Measurements from ENCODE around the gene KANSL1L. TPM values are rescaled to one million over a fixed set of nuclear protein-coding genes. Genes with fewer than 3 reads are reported as not detected.

KANSL1L gene
- total RNA-seq, 5 donors from 2014 or later (not counting 1 experiment from before 2014, with no cell fraction given) = 5.1 to 16.0 (median 12.0) TPM

DNA sequence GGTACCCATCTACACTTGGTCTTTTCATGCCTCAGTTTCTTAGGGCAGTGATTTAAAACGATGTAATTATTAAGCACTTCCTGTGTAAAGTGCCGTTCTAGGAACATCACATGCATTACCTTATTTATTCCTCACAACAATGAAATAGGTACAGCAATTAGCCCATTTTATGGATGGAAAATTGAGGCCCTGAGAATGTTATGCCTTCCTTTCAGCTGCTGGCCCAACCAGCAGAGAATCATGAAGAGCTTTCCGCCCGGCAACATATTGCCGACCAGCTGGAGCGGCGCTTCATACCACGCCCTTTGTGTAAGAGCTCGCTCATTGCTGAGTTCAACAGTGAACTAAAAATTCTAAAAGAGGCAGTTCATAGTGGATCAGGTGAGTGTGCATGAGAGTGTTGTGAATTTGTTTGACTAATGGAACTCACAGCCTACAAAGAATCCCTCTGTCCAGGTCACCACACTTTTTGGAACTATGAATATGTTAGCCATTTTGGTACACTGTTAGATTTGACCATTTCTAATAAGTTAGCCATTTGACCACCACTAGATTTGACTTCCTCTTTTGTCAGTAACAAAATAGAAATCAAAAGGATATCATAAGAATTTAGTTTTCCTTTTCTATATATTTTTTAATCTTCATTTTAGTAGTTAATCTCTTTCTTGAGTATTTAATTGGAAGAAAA, 194.4 kb downstream of the KANSL1L start:
- H3K27me3 Mint-ChIP-seq = peaks cover 13 to 17% of the 10 kb centered on the region in 2 donors
- ATAC-seq (replicated peaks in 1 of 4) = no peak
- H3K36me3 ChIP-seq (ENCODE audit: control insufficient read depth in 2 of 2, extremely low read depth in 1 of 2, insufficient read depth in 1 of 2, low read length in 1 of 2) = no peaks in the 10 kb centered on the region
- ChIA-PET POLR2A (no interaction called here), CTCF (interaction anchor here (0.5 to 5.4 kb wide), 13 partner anchors 12 to 239 kb away, joined by 3 to 56 read pairs (median 5); no protein-coding TSS in a partner anchor)
- H3K4me3 Mint-ChIP-seq = no peak overlapping the region
- H3K36me3 Mint-ChIP-seq = no peaks in the 10 kb centered on the region
- no peaks in the 10 kb centered on the region for H3K9me3 ChIP-seq
- no peak overlapping the region for H3K27ac ChIP-seq (ENCODE audit: low read length)
- no peaks in the 10 kb centered on the region for H3K4me1 ChIP-seq (ENCODE audit: control insufficient read depth in 1 of 2, extremely low read depth in 1 of 2, insufficient read depth in 2 of 2, low read length in 2 of 2)
- H3K27ac Mint-ChIP-seq = no peak overlapping the region
- H3K27me3 ChIP-seq (replicated peaks in 1 of 2; ENCODE audit: control insufficient read depth in 2 of 2, extremely low read depth in 1 of 2, insufficient read depth in 2 of 2, low read length in 1 of 2) = peaks cover 0 to 4% of the 10 kb centered on the region in 2 experiments
- WGBS (ENCODE audit: insufficient coverage) = 100% methylated on average over 2 of the region's 9 CpGs
- no peaks in the 10 kb centered on the region for H3K4me1 Mint-ChIP-seq
- no peak for DNase-seq
- H3K9me3 Mint-ChIP-seq = no peaks in the 10 kb centered on the region
- H3K4me3 ChIP-seq (ENCODE audit: control insufficient read depth in 1 of 2, extremely low read depth in 1 of 2, low read length in 1 of 2) = no peak overlapping the region

DNA sequence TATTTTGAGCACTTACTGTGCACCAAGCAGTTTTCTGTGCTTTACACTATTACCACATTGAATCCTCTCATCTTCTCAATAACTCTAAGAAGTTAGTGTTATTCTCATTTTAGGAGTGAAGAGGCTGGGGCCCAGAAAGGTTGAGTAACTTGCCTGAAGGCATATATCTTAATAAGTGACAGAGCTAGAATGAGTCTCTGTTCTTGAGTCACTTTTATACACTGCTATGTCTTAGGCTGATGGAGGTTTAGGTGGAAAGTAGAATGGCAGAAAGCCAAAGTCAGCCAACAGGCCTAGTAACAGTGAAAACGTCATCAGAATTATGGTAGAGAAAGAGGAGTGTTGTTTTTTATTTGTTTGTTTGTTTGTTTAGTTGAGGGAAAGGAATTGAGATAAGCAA, 196.6 kb downstream of the KANSL1L start:
- ChIA-PET POLR2A (no interaction called here), CTCF (interaction anchor here (0.5 to 5.4 kb wide), 5 partner anchors 99 to 225 kb away, joined by 3 to 31 read pairs (median 10); no protein-coding TSS in a partner anchor)
- Histone ChIP-seq H3K4me3 (ENCODE audit: control insufficient read depth in 1 of 2, extremely low read depth in 1 of 2, low read length in 1 of 2) (no peak overlapping the region), H3K4me1 (ENCODE audit: control insufficient read depth in 1 of 2, extremely low read depth in 1 of 2, insufficient read depth in 2 of 2, low read length in 2 of 2) (no peaks in the 10 kb centered on the region), H3K27me3 (replicated peaks in 1 of 2; ENCODE audit: control insufficient read depth in 2 of 2, extremely low read depth in 1 of 2, insufficient read depth in 2 of 2, low read length in 1 of 2) (peaks cover 0 to 4% of the 10 kb centered on the region in 2 experiments), H3K36me3 (ENCODE audit: control insufficient read depth in 2 of 2, extremely low read depth in 1 of 2, insufficient read depth in 1 of 2, low read length in 1 of 2) (no peaks in the 10 kb centered on the region), H3K27ac (ENCODE audit: low read length) (no peak overlapping the region), H3K9me3 (no peaks in the 10 kb centered on the region)
- no peaks in the 10 kb centered on the region for H3K36me3 Mint-ChIP-seq
- no peak overlapping the region for H3K27ac Mint-ChIP-seq
- ATAC-seq (replicated peaks in 1 of 4) (no peak), DNase-seq (no peak)
- H3K4me1 Mint-ChIP-seq = no peaks in the 10 kb centered on the region
- 25% methylated on average over 1 of the region's 1 CpG for WGBS (ENCODE audit: insufficient coverage)
- no peaks in the 10 kb centered on the region for H3K9me3 Mint-ChIP-seq
- H3K27me3 Mint-ChIP-seq = peaks cover 16% of the 10 kb centered on the region in 2 donors
- H3K4me3 Mint-ChIP-seq = no peak overlapping the region

DNA sequence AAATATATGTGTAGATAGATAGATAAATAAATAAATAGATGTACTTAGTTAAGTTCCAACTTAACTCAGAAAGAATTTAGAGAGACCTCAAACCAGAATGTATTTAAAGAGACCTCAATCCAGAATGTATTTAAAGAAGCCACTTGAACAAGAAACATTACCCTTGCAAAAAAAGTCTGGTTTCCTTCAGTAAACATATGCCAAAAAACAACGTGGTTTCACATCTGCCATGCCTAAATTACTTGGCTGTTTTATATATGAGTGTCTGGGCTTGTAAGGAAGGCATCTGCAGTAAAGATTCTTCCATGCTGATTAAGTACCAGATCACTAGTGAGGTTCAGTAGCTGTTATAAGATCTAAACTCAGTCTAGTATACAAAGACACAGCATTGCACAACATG, 197.9 kb downstream of the KANSL1L start:
- WGBS (ENCODE audit: insufficient coverage) = no CpG with 5 or more reads among the region's 1 CpG
- ATAC-seq (replicated peaks in 1 of 4) (no peak), DNase-seq (no peak)
- Mint-ChIP-seq H3K9me3 (no peaks in the 10 kb centered on the region), H3K27ac (no peak overlapping the region), H3K4me3 (no peak overlapping the region), H3K4me1 (no peaks in the 10 kb centered on the region), H3K36me3 (no peaks in the 10 kb centered on the region), H3K27me3 (peaks cover 16 to 19% of the 10 kb centered on the region in 2 donors)
- H3K9me3 ChIP-seq = no peaks in the 10 kb centered on the region
- CTCF ChIA-PET = interaction anchor here (1.2 to 1.9 kb wide), 2 partner anchors 15 to 226 kb away, joined by 3 to 8 read pairs; no protein-coding TSS in a partner anchor
- no peak overlapping the region for H3K27ac ChIP-seq (ENCODE audit: low read length)
- peaks cover 0 to under 1% of the 10 kb centered on the region in 2 experiments for H3K27me3 ChIP-seq (replicated peaks in 1 of 2; ENCODE audit: control insufficient read depth in 2 of 2, extremely low read depth in 1 of 2, insufficient read depth in 2 of 2, low read length in 1 of 2)
- H3K4me3 ChIP-seq (ENCODE audit: control insufficient read depth in 1 of 2, extremely low read depth in 1 of 2, low read length in 1 of 2) = no peak overlapping the region
- no peaks in the 10 kb centered on the region for H3K36me3 ChIP-seq (ENCODE audit: control insufficient read depth in 2 of 2, extremely low read depth in 1 of 2, insufficient read depth in 1 of 2, low read length in 1 of 2)
- no peaks in the 10 kb centered on the region for H3K4me1 ChIP-seq (ENCODE audit: control insufficient read depth in 1 of 2, extremely low read depth in 1 of 2, insufficient read depth in 2 of 2, low read length in 2 of 2)
- POLR2A ChIA-PET = no interaction called here

Other genes with a start within 250 kb of the KANSL1L start
- 10 to 100 TPM; 17.9 to 36.7 (median 33.2) TPM for gene RPE, start 168.8 kb downstream of the KANSL1L start, total RNA-seq
- not detected for gene ACADL, start 54.0 kb upstream of the KANSL1L start, total RNA-seq
- not detected for gene MYL1, start 143.8 kb upstream of the KANSL1L start, total RNA-seq

All from T-cell (primary cell).